Brain microvascular endothelial cell (primary cell): ENCODE measurements around the gene SVIL.

Source experiments
- DNase-seq: peaks from one replicate; pipeline ENCODE4 v3.0.0-alpha.2; 2020
- H3K27ac ChIP-seq: fragments of 250-450 bp; sonication (Bioruptor Pico); 2 replicates; pipeline ENCODE4 v1.5.1; 2020; ENCODE audit warnings: mild to moderate bottlenecking, moderate library complexity
- H3K27me3 ChIP-seq: fragments of 250-450 bp; sonication (Bioruptor Pico); replicated peaks from 2 replicates; pipeline ENCODE4 v1.5.1; 2020; ENCODE audit warnings: mild to moderate bottlenecking
- H3K36me3 ChIP-seq: fragments of 250-450 bp; sonication (Bioruptor Pico); replicated peaks from 2 replicates; pipeline ENCODE4 v1.5.1; 2020; ENCODE audit warnings: mild to moderate bottlenecking
- H3K4me3 ChIP-seq: 2 replicates; pipeline ENCODE4 v1.5.1; 2011; ENCODE audit warnings: low read depth, mild to moderate bottlenecking, control low read depth, low read length, moderate library complexity
- in situ Hi-C: cut with HindIII; loops from 2 replicates; pipeline ENCODE4 v1.10.0; 2017; ENCODE audit warnings: low sequenced_read_pairs, low pct_ligation_motif_present
- TF ChIP-seq, protein P1 (sequence below): IDR thresholded peaks from 2 replicates; pipeline ENCODE4 v1.5.1; 2011; ENCODE audit warnings: low read depth, mild to moderate bottlenecking, moderate library complexity, low read length, control low read depth, inconsistent platforms; ENCODE audit errors: missing control alignments

SVIL gene

DNA sequence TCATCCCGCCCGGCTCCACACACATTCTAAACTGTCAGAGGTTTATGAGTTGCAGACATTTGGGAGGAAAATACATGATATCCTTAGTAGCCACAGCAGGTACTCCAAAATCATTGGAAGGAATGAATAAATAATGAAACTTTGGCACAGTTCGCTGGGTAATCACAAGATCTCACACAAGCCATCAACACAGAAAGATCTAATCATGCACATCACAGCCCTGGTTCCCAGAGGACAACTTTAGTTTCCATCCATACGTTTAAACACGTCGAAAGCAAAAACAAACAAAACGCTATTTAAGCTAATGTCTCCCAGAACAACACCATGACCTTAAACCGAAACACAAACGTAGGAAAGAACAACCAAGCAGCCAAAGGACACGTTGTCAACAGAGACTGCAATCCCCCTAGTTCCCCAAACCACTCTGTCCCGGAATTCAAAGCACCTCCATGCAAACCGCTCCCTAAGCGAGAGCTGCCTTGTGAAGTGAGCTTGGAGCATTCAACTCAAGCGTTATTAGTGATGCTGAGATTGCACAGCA is 12.3 kb downstream of the SVIL start:
- no peaks in the 10 kb centered on the region for H3K36me3 ChIP-seq
- TF ChIP-seq, protein P1, sequence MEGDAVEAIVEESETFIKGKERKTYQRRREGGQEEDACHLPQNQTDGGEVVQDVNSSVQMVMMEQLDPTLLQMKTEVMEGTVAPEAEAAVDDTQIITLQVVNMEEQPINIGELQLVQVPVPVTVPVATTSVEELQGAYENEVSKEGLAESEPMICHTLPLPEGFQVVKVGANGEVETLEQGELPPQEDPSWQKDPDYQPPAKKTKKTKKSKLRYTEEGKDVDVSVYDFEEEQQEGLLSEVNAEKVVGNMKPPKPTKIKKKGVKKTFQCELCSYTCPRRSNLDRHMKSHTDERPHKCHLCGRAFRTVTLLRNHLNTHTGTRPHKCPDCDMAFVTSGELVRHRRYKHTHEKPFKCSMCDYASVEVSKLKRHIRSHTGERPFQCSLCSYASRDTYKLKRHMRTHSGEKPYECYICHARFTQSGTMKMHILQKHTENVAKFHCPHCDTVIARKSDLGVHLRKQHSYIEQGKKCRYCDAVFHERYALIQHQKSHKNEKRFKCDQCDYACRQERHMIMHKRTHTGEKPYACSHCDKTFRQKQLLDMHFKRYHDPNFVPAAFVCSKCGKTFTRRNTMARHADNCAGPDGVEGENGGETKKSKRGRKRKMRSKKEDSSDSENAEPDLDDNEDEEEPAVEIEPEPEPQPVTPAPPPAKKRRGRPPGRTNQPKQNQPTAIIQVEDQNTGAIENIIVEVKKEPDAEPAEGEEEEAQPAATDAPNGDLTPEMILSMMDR = no peak

DNA sequence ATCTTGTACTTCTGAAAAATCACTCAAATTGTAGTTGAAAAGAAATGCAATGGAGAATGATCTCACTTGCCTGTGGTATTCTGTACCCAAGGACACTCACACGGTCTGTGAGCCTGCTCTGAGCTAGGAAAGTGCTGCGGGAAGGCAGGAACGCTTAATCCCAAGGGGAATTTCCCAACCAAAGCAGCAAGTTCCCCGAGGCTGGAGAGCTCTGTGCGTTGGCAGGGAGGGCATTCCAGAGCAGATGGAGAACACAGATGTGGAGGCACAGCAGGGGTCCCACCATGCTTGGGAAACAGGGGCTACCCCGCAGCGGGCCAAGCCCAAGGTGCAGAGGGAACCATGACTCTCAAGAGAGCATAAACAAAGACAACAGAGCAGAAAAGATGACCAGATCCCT is 13.6 kb downstream of the SVIL start:
- in situ Hi-C loops = no loop called here
- Histone ChIP-seq H3K36me3 (no peaks in the 10 kb centered on the region), H3K27ac (peak overlapping the region; percentile 38), H3K27me3 (no peaks in the 10 kb centered on the region), H3K4me3 (no peak overlapping the region)
- peak; percentile 77 for DNase-seq
- TF ChIP-seq, protein P1 = no peak

More for the DNA sequence above, 12.3 kb downstream of the SVIL start:
- Histone ChIP-seq H3K27me3 (no peaks in the 10 kb centered on the region), H3K27ac (no peak overlapping the region), H3K4me3 (no peak overlapping the region)
- in situ Hi-C loops = no loop called here
- DNase-seq = no peak

DNA sequence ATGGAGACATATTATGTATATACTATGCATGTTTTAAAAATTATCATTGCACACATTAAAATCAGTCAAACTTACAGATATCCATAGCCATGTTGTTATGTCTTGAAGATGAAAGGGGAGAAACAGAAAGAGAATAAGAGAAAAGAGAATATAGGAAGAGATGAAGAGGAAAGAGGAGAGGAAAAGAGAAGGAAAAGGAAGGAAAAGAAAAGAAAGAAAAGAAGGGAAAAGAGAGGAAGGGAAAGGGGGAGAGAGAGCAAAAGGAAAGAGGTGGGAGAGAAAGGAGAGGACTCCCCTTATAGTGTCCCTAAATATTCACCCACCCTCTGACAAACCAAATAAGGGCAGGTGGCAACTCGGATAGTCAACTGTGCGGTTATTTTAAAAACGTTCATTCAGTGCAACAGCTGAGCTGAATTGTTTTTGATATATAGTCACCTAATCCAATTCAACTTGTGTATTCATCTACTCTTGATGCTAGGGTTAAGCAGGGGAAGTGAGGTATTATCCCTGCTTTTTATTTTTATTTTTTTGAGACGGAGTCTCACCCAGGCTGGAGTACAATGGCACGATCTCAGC is 14.6 kb downstream of the SVIL start:
- Histone ChIP-seq H3K4me3 (no peak overlapping the region), H3K27ac (peak overlapping the region; percentile 38), H3K27me3 (no peaks in the 10 kb centered on the region), H3K36me3 (no peaks in the 10 kb centered on the region)
- in situ Hi-C loops = no loop called here
- TF ChIP-seq, protein P1 = no peak
- no peak for DNase-seq

DNA sequence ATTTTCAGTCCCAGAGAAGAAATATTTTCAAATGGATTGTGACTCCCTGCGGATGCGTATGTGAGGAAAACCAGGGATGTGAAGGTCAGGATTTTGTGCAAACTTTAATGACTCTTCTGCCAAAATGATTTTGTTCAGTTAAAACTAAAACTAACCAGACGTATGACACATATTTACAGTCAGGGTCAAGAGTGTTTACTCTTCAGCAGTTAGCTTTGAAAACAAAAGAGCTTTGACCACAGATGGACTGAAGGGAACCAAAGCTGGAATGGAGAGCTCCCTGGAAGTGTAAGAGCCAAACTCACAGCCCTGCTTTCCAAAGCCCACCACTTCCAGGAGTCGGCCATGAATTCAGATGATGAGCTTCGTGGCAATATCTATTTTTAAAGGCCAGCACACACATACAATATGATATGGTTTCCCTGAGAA is 15.5 kb downstream of the SVIL start:
- DNase-seq = no peak
- in situ Hi-C loops = no loop called here
- H3K36me3 ChIP-seq = no peaks in the 10 kb centered on the region
- no peak overlapping the region for H3K4me3 ChIP-seq
- no peaks in the 10 kb centered on the region for H3K27me3 ChIP-seq
- TF ChIP-seq, protein P1 = no peak
- H3K27ac ChIP-seq = peak overlapping the region; percentile 5

DNA sequence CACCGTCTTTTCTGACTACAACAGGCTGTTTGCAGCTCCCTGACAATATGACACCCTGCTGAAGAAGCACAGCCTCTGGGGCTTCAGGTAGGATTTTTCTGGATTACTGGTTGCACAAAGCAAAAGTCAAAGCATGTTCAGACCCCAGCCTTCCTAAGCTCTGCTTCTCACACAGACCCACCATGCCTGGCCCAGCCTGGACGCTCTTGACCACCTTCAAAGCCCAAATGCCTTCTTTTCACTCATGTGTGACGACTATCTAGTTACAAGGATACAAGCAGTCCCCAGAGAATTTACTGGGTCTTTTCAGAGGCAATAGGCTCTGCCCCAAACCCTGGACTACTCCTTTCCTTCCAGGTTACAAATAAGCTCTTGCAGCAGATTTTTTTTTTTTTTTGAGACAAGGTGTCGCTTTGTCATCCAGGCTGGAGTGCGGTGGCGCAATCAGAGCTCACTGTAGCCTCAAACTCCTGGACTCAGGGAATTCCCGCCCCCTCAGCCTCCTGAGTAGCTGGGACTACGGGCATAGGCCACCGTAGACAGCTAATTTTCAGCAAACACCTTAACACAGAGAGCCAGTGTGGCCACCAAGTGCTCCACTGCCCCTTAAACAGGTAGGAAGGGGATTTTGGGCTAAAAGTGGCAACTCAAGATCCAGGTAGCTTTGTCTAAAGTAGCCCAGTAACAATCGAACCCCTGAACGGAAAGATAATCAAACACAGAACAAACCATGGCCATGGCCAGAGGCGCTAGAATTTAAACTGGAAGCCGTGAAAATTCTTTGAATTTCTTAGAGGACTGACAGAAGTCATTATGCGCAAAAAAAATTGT is 16.2 kb downstream of the SVIL start:
- H3K27ac ChIP-seq = no peak overlapping the region
- no peak for DNase-seq

More for the DNA sequence above, 16.2 kb downstream of the SVIL start:
- no peak overlapping the region for H3K4me3 ChIP-seq
- TF ChIP-seq, protein P1 = no peak
- in situ Hi-C loops = no loop called here
- H3K27me3 ChIP-seq = no peaks in the 10 kb centered on the region
- H3K36me3 ChIP-seq = no peaks in the 10 kb centered on the region
